ENCODE measurements around the gene CEP135. TPM values are rescaled to one million over a fixed set of nuclear protein-coding genes. Genes with fewer than 3 reads are reported as not detected.
"Not testable (repeated sequence)": the region's sequence is repeated elsewhere in the genome, so short reads cannot be mapped to it uniquely, and the experiment has no call there.

Gene CEP135
- total and polyA plus RNA-seq, 5 donors from 2014 or later: 9.3 to 23.9 (median 10.7) TPM

DNA sequence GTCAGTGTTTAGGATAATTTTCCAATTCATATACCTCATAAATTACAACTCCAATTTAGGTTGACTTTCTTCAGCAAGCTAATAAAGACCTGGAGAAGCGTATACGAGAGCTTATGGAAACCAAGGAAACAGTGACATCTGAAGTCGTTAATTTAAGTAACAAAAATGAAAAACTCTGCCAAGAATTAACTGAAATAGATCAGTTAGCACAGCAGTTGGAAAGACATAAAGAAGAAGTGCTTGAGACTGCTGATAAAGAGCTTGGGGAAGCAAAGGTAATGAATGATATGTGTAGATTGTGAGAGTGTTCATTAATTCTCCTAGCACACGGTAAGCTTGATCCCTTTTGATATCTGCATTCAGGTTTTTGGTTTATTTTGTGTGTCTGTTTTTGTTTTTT, 16.8 kb downstream of the CEP135 start:
- peaks cover 0 to 19% (median 10%) of the 10 kb centered on the region in 4 donors for H3K4me1 Mint-ChIP-seq
- H3K4me1 ChIP-seq (ENCODE audit: control insufficient read depth, insufficient read depth, low read length, poor library complexity, severe bottlenecking): no peaks in the 10 kb centered on the region
- H3K27me3 ChIP-seq (ENCODE audit: control insufficient read depth, insufficient read depth, low read length): no peaks in the 10 kb centered on the region
- no peak for ATAC-seq (ENCODE audit: low read depth in 2 of 2)
- no peak overlapping the region for H3K27ac ChIP-seq (ENCODE audit: insufficient read depth, low read length, poor library complexity, severe bottlenecking)
- no peak overlapping the region for H3K4me3 Mint-ChIP-seq
- no peak for DNase-seq
- no peaks in the 10 kb centered on the region for H3K9me3 ChIP-seq (ENCODE audit: control insufficient read depth in 2 of 2, low read length in 2 of 2)
- H3K9me3 Mint-ChIP-seq: no peaks in the 10 kb centered on the region
- H3K27me3 Mint-ChIP-seq: no peaks in the 10 kb centered on the region
- H3K27ac Mint-ChIP-seq: peak overlapping the region in 1 of 3 donors; percentile 54
- no peak overlapping the region for H3K4me3 ChIP-seq (ENCODE audit: low read depth, low read length)
- H3K36me3 Mint-ChIP-seq: peaks cover 50% of the 10 kb centered on the region
- H3K36me3 ChIP-seq (ENCODE audit: control insufficient read depth, insufficient read depth, low read length): peaks cover 65% of the 10 kb centered on the region

DNA sequence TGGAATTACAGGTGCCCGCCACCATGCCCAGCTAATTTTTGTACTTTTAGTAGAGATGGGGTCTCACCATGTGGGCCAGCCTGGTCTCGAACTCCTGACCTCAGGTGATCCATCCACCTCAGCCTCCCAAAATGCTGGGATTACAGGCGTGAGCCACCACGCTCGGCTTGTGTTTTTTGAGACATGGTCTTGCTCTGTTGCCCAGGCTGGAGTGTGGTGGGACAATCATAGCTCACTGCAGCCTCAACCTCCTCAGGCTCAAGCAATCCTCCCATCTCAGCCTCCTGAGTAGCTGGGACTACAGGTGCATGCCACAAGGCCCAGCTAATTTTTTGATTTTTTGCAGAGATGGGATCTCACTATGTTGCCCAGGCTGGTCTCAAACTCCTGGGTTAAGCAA, 17.6 kb downstream of the CEP135 start:
- not testable (repeated sequence) for H3K27ac ChIP-seq (ENCODE audit: insufficient read depth, low read length, poor library complexity, severe bottlenecking); ATAC-seq (ENCODE audit: low read depth in 2 of 2); H3K9me3 ChIP-seq (ENCODE audit: control insufficient read depth in 2 of 2, low read length in 2 of 2); H3K4me1 ChIP-seq (ENCODE audit: control insufficient read depth, insufficient read depth, low read length, poor library complexity, severe bottlenecking); H3K4me3 ChIP-seq (ENCODE audit: low read depth, low read length); H3K4me3 Mint-ChIP-seq; DNase-seq; H3K9me3 Mint-ChIP-seq; H3K27me3 ChIP-seq (ENCODE audit: control insufficient read depth, insufficient read depth, low read length); H3K27me3 Mint-ChIP-seq
- peaks cover 65% of the 10 kb centered on the region for H3K36me3 ChIP-seq (ENCODE audit: control insufficient read depth, insufficient read depth, low read length)
- peaks cover 0 to 19% (median 10%) of the 10 kb centered on the region in 4 donors for H3K4me1 Mint-ChIP-seq
- peak overlapping the region in 1 of 3 donors; percentile 54 for H3K27ac Mint-ChIP-seq
- H3K36me3 Mint-ChIP-seq: peaks cover 49% of the 10 kb centered on the region

DNA sequence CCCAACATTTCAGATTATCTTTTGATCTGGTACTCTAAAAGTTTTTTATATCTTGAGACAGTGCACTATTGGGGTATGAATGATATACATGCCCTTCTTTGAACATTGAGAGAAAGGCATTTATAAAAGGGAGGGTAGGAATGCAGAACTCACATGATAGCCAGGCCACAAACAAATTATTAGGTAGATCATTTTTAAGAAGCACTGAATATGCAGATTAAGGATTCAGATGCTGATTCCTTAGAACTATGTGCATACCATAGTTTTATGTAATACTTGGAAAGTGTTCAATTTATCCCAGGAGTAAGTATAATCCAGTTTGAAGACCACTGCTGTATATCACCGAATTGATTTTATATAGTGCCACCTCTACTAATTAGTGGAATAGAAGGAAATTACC, 18.6 kb downstream of the CEP135 start:
- Histone ChIP-seq H3K4me3 (ENCODE audit: low read depth, low read length) (no peak overlapping the region), H3K4me1 (ENCODE audit: control insufficient read depth, insufficient read depth, low read length, poor library complexity, severe bottlenecking) (no peaks in the 10 kb centered on the region), H3K27me3 (ENCODE audit: control insufficient read depth, insufficient read depth, low read length) (no peaks in the 10 kb centered on the region), H3K9me3 (ENCODE audit: control insufficient read depth in 2 of 2, low read length in 2 of 2) (no peaks in the 10 kb centered on the region), H3K36me3 (ENCODE audit: control insufficient read depth, insufficient read depth, low read length) (peaks cover 71% of the 10 kb centered on the region), H3K27ac (ENCODE audit: insufficient read depth, low read length, poor library complexity, severe bottlenecking) (no peak overlapping the region)
- Mint-ChIP-seq H3K36me3 (peaks cover 49% of the 10 kb centered on the region), H3K9me3 (no peaks in the 10 kb centered on the region), H3K4me3 (no peak overlapping the region), H3K4me1 (peaks cover 0 to 14% (median 6%) of the 10 kb centered on the region in 4 donors), H3K27ac (no peak overlapping the region), H3K27me3 (no peaks in the 10 kb centered on the region)
- no peak for ATAC-seq (ENCODE audit: low read depth in 2 of 2)
- DNase-seq: no peak

DNA sequence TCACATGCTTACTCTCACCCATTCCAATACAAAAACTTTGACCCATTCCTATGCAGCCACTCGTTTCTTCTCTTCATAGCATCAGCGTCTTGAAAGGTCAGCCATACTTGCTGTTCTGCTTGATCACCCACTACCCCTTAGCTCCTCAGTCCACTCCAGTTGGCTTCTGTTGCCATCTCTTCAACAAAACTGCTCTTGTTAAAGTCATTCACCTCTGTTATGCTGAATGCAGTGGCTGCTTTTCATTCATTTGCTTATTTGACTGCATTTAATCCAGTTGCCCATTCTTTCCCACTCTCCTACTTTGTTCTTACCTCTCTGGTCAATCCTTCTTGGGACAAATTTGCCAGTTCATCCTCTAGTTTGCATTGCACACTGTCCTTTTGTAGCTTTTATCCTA, 24.9 kb downstream of the CEP135 start:
- Mint-ChIP-seq H3K9me3 (peaks cover 0 to 2% (median 0%) of the 10 kb centered on the region in 7 donors), H3K4me3 (no peak overlapping the region), H3K27ac (no peak overlapping the region), H3K36me3 (peaks cover 38% of the 10 kb centered on the region), H3K4me1 (peaks cover 0 to 14% (median 2%) of the 10 kb centered on the region in 4 donors), H3K27me3 (no peaks in the 10 kb centered on the region)
- DNase-seq (no peak), ATAC-seq (ENCODE audit: low read depth in 2 of 2) (no peak)
- H3K9me3 ChIP-seq (ENCODE audit: control insufficient read depth in 2 of 2, low read length in 2 of 2): no peaks in the 10 kb centered on the region
- no peak overlapping the region for H3K27ac ChIP-seq (ENCODE audit: insufficient read depth, low read length, poor library complexity, severe bottlenecking)
- peaks cover 56% of the 10 kb centered on the region for H3K36me3 ChIP-seq (ENCODE audit: control insufficient read depth, insufficient read depth, low read length)
- H3K27me3 ChIP-seq (ENCODE audit: control insufficient read depth, insufficient read depth, low read length): no peaks in the 10 kb centered on the region
- no peaks in the 10 kb centered on the region for H3K4me1 ChIP-seq (ENCODE audit: control insufficient read depth, insufficient read depth, low read length, poor library complexity, severe bottlenecking)
- no peak overlapping the region for H3K4me3 ChIP-seq (ENCODE audit: low read depth, low read length)

DNA sequence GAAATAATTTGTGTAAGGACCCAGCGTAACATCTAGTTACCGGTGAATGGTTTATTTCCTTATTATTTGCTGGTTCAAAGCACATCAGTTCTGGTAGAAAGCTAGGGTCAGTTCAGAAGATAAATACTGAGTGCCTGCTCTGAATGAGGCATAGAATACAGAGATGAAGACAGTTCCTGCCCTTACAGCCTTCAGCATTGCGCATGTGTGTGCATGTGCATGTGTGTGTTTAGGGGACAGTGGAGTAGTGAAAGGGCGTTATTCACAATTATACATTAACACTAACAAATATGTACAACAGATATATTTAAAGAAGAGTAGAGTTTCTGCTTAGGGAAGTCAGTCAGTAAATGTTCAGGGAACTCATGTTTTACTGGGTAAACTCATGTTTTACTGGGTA, 29.1 kb downstream of the CEP135 start:
- peaks cover 54% of the 10 kb centered on the region for H3K36me3 Mint-ChIP-seq
- no peak overlapping the region for H3K27ac Mint-ChIP-seq

DNA sequence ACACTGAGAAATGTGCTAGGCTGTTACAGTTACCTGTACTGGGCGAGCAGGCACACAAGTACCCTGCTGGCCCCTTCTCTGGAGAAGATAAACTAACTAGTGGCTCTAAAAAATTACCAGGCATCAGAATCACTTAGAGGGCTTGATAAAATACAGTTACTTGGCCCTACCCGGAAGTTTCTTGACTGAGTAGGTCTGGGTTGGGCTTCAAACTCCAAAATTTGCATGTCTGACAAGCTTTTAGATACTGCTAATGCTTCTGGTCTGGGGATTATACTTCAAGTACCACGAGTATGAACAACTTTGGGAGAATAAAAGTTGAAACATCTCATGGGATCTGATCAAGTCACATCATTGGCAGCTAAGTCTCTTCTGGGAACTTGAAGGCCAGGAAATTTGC, 30.8 kb downstream of the CEP135 start:
- Histone ChIP-seq H3K27me3 (ENCODE audit: control insufficient read depth, insufficient read depth, low read length) (no peaks in the 10 kb centered on the region), H3K9me3 (ENCODE audit: control insufficient read depth in 2 of 2, low read length in 2 of 2) (no peaks in the 10 kb centered on the region), H3K36me3 (ENCODE audit: control insufficient read depth, insufficient read depth, low read length) (peaks cover 63% of the 10 kb centered on the region), H3K4me3 (ENCODE audit: low read depth, low read length) (no peak overlapping the region), H3K27ac (ENCODE audit: insufficient read depth, low read length, poor library complexity, severe bottlenecking) (no peak overlapping the region), H3K4me1 (ENCODE audit: control insufficient read depth, insufficient read depth, low read length, poor library complexity, severe bottlenecking) (no peaks in the 10 kb centered on the region)
- H3K4me1 Mint-ChIP-seq: peaks cover 0 to 19% (median 5%) of the 10 kb centered on the region in 4 donors
- no peak overlapping the region for H3K4me3 Mint-ChIP-seq
- ATAC-seq (ENCODE audit: low read depth in 2 of 2): no peak
- H3K36me3 Mint-ChIP-seq: peaks cover 57% of the 10 kb centered on the region
- peaks cover 0 to 1% (median 0%) of the 10 kb centered on the region in 7 donors for H3K9me3 Mint-ChIP-seq
- H3K27ac Mint-ChIP-seq: peak overlapping the region in 1 of 3 donors; percentile 33
- H3K27me3 Mint-ChIP-seq: no peaks in the 10 kb centered on the region
- DNase-seq: no peak

More for the DNA sequence above, 29.1 kb downstream of the CEP135 start:
- H3K27me3 Mint-ChIP-seq: no peaks in the 10 kb centered on the region
- H3K4me3 Mint-ChIP-seq: no peak overlapping the region
- DNase-seq (no peak), ATAC-seq (ENCODE audit: low read depth in 2 of 2) (no peak)
- Histone ChIP-seq H3K27me3 (ENCODE audit: control insufficient read depth, insufficient read depth, low read length) (no peaks in the 10 kb centered on the region), H3K4me3 (ENCODE audit: low read depth, low read length) (no peak overlapping the region), H3K9me3 (ENCODE audit: control insufficient read depth in 2 of 2, low read length in 2 of 2) (no peaks in the 10 kb centered on the region), H3K27ac (ENCODE audit: insufficient read depth, low read length, poor library complexity, severe bottlenecking) (no peak overlapping the region), H3K4me1 (ENCODE audit: control insufficient read depth, insufficient read depth, low read length, poor library complexity, severe bottlenecking) (no peaks in the 10 kb centered on the region), H3K36me3 (ENCODE audit: control insufficient read depth, insufficient read depth, low read length) (peaks cover 67% of the 10 kb centered on the region)
- peaks cover 0 to 2% (median 0%) of the 10 kb centered on the region in 7 donors for H3K9me3 Mint-ChIP-seq
- peaks cover 0 to 23% (median 2%) of the 10 kb centered on the region in 4 donors for H3K4me1 Mint-ChIP-seq

DNA sequence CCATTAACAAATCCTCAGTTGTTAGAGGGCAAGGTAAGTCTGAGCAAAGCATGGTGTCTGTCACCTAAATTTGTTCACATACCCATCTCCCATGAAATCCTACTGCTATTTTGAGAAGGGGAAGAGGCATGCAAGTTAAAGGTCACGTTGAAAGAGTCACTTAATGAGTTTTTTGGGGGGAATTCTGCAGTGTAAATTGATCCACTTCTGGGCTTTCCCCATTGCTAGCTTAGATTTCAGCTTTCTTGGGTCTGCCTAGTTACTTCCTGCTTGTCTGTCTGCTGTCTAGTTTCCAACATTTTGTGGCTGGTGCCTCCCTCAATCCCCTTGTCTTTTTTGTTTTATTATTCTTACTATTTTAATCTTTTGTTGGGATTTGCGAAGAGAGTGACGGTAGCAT, 32.0 kb downstream of the CEP135 start:
- peaks cover 53% of the 10 kb centered on the region for H3K36me3 Mint-ChIP-seq
- ATAC-seq (ENCODE audit: low read depth in 2 of 2) (no peak), DNase-seq (no peak)
- H3K4me3 Mint-ChIP-seq: no peak overlapping the region
- Histone ChIP-seq H3K27me3 (ENCODE audit: control insufficient read depth, insufficient read depth, low read length) (no peaks in the 10 kb centered on the region), H3K36me3 (ENCODE audit: control insufficient read depth, insufficient read depth, low read length) (peaks cover 57% of the 10 kb centered on the region), H3K9me3 (ENCODE audit: control insufficient read depth in 2 of 2, low read length in 2 of 2) (no peaks in the 10 kb centered on the region), H3K27ac (ENCODE audit: insufficient read depth, low read length, poor library complexity, severe bottlenecking) (no peak overlapping the region), H3K4me3 (ENCODE audit: low read depth, low read length) (no peak overlapping the region), H3K4me1 (ENCODE audit: control insufficient read depth, insufficient read depth, low read length, poor library complexity, severe bottlenecking) (no peaks in the 10 kb centered on the region)
- H3K9me3 Mint-ChIP-seq: peaks cover 0 to 1% (median 0%) of the 10 kb centered on the region in 7 donors
- peaks cover 0 to 16% (median 5%) of the 10 kb centered on the region in 4 donors for H3K4me1 Mint-ChIP-seq
- H3K27ac Mint-ChIP-seq: no peak overlapping the region
- no peaks in the 10 kb centered on the region for H3K27me3 Mint-ChIP-seq

DNA sequence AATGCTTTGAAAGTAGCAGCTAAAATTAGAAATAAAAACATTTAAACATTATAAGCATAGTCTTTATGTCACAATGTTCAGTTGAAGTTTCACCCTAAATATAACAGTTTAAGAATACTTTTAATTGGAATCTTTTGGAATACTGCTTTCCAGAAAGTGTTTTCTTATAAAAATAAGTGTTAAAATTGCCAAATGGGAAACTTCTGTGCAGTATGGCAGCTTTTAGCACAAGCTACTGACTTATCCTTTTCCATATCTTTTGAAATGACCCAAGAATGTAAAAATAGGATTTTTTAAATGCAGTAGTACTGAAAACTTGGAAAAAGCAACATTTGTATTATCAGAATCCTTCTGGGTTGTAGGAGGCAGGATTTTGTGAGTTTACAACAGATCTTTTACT, 34.2 kb downstream of the CEP135 start:
- Histone ChIP-seq H3K36me3 (ENCODE audit: control insufficient read depth, insufficient read depth, low read length) (peaks cover 65% of the 10 kb centered on the region), H3K27me3 (ENCODE audit: control insufficient read depth, insufficient read depth, low read length) (no peaks in the 10 kb centered on the region), H3K27ac (ENCODE audit: insufficient read depth, low read length, poor library complexity, severe bottlenecking) (no peak overlapping the region), H3K4me1 (ENCODE audit: control insufficient read depth, insufficient read depth, low read length, poor library complexity, severe bottlenecking) (no peaks in the 10 kb centered on the region), H3K4me3 (ENCODE audit: low read depth, low read length) (no peak overlapping the region), H3K9me3 (ENCODE audit: control insufficient read depth in 2 of 2, low read length in 2 of 2) (no peaks in the 10 kb centered on the region)
- ATAC-seq (ENCODE audit: low read depth in 2 of 2) (no peak), DNase-seq (no peak)
- H3K4me3 Mint-ChIP-seq: no peak overlapping the region
- H3K27me3 Mint-ChIP-seq: no peaks in the 10 kb centered on the region
- peaks cover 63% of the 10 kb centered on the region for H3K36me3 Mint-ChIP-seq
- H3K27ac Mint-ChIP-seq: peak overlapping the region in 1 of 3 donors; percentile 67
- peaks cover 0 to 1% (median 0%) of the 10 kb centered on the region in 7 donors for H3K9me3 Mint-ChIP-seq
- H3K4me1 Mint-ChIP-seq: peaks cover 0 to 9% (median 3%) of the 10 kb centered on the region in 4 donors

Measured in CD4-positive, CD25-positive, alpha-beta regulatory T cell (primary cell).